Vagina (tissue), 2 donors: ENCODE measurements around the gene PML.

Source experiments
- CTCF ChIP-seq, 3 experiments: fragments of 450-650 bp in 2 of 3; fragments of 200-600 bp in 1 of 3; sonication (generic) in 1 of 3; IDR thresholded peaks; one replicate each; pipeline ENCODE4 v1.5.1; 2017 to 2019; ENCODE audit warnings: antibody characterized with exemption in 3 of 3, mild to moderate bottlenecking in 2 of 3, moderate library complexity in 2 of 3
- POLR2A ChIP-seq, 2 donors: fragments of 450-650 bp; IDR thresholded peaks; one replicate each; pipeline ENCODE4 v1.6.1; 2017; ENCODE audit warnings: antibody characterized with exemption in 2 of 2, mild to moderate bottlenecking in 2 of 2, moderate library complexity in 2 of 2
- POLR2AphosphoS5 ChIP-seq, 2 donors: sonication (generic); formaldehyde crosslinking; IDR thresholded peaks; one replicate each; pipeline ENCODE4 v1.9.0; 2017; ENCODE audit warnings: antibody characterized with exemption in 2 of 2, mild to moderate bottlenecking in 2 of 2, low read depth in 1 of 2; ENCODE audit not compliant: insufficient read depth in 1 of 2

GRCh38 chr15:73983773-73984172 is 10.7 kb upstream of the PML start:
- no peak for TF ChIP-seq POLR2A (IDR thresholded peaks at IDR 0.05)
- no peak for TF ChIP-seq POLR2AphosphoS5 (IDR thresholded peaks at IDR 0.05; ENCODE audit: insufficient read depth in 1 of 2, low read depth in 1 of 2)
- TF ChIP-seq CTCF (IDR thresholded peaks at IDR 0.05): no peak
